GM12873 (cell line): ENCODE data around the gene CDK2.

Experiments
- TF ChIP-seq, protein P1 (sequence below): IDR thresholded peaks from 2 replicates; pipeline ENCODE4 v1.5.1; 2012; ENCODE audit warnings: low read depth, mild to moderate bottlenecking, moderate library complexity, low read length, control low read depth; ENCODE audit not compliant: insufficient read depth; ENCODE audit errors: missing control alignments

Gene CDK2

DNA sequence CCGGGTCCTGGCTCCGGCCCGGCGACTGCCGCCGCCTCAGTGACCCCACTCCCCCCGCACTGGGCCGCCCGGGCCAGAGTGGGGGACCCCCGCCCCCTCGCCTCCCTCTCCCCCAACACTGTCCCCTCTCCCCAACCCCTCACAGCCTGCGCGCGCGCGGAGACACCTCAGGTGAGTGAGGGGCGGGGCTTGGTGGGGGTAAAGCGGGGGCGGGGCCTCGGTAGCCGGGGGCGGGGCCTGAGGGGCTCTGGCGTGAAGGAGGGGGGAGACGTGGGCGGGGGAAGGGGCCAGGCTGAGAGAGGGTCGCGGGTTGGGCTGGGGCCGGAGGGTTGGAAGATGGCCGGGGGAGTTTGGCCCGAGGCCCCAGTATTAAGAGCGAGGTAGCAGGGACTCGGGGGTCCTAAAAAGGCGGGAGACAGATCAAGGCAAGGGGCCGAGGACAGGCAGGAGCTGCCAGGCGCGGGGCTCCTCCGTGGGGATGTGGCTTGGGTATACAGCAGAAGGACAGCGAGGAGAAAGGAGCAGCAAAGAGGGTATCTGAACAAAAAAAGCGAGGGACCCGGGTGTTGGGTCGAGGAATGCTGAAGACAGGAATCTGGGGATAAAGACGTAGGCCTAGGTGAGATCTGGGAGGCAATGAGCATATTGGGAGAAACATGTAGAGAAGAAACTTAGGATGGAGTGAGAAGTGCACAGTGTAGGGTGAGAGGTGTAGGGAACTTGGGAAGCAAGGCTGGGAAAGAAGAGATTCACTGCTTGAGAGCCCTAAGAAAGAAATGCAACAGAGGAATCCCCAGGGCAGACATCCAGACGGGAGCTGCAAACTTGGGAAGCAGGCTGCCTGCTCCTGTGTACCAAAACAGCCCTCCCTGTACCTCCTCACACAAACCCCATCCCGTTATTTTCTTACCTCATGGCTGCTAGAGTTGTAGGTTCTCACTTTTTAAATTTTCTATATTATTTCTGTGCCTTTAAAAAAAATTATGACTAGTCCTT, 41.2 kb downstream of the CDK2 start:
- TF ChIP-seq, protein P1, sequence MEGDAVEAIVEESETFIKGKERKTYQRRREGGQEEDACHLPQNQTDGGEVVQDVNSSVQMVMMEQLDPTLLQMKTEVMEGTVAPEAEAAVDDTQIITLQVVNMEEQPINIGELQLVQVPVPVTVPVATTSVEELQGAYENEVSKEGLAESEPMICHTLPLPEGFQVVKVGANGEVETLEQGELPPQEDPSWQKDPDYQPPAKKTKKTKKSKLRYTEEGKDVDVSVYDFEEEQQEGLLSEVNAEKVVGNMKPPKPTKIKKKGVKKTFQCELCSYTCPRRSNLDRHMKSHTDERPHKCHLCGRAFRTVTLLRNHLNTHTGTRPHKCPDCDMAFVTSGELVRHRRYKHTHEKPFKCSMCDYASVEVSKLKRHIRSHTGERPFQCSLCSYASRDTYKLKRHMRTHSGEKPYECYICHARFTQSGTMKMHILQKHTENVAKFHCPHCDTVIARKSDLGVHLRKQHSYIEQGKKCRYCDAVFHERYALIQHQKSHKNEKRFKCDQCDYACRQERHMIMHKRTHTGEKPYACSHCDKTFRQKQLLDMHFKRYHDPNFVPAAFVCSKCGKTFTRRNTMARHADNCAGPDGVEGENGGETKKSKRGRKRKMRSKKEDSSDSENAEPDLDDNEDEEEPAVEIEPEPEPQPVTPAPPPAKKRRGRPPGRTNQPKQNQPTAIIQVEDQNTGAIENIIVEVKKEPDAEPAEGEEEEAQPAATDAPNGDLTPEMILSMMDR: no peak

DNA sequence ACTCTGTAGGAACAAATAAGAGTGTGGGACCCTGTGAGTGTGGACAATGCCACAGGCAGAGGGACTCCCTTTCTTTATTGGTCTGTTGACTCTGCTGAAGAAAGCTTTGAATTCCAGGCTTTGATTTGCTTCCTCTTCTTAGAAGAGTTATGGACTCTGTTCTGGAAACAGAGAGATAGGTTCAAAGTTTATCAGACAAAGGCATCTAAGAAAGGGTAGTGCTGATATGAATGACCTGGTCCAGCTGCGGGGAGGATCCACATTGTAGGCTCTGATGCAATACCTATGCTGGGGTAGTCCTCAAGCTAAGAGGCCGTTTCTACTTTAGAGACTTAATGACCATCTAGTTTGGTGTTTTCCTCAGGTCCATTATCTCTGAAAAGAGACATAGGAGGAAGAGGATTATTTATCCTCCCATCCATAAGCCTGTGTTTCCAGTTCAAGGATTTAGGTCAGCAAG, 43.5 kb downstream of the CDK2 start:
- TF ChIP-seq, protein P1: no peak

DNA sequence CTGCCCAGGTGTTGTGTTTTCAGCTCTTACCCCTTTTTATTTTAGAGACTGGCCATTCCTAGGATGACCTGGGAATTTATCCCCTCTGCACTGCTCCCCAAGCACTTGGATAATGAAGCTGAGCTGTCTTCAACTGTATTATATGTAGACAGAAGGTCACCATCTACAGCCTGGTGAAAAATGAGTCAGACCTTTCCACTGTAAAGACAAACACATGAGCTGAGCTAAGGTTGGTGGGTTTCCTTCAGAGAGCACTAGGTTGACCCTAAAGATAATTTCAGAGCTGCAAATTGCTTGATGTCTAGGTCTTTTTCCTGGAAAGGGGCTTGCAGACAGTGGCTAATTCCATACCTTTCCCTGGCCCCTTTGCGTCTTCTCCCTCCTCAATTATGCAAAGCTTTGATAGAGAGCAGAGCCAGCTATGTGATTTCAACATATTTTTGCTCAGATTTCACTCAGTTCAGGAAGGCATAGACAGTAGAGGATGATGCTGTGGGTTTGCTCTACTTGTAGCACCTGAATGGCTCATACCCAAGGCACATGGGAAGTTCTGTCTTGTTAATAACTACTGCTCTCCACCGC, 45.0 kb downstream of the CDK2 start:
- TF ChIP-seq, protein P1: no peak

DNA sequence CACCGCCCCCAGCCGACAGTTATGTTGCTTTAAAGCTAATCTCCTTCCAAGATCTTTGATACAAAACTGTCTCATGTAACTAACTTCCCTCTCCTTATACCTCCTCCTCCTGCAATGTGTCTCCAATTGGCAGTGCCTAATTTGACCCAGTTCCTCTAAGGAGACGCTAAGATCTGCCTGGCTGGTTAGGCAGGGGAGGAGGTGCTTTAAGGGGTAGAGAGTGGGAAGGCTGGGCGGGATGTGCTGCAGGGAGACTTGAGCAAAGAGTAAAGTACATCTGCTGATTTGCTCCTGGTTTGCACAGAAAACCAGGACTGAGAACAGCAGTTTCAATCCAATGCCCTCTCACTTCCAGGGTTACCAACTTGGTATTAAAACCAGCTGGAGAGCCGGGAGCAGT, 46.9 kb downstream of the CDK2 start:
- TF ChIP-seq, protein P1: no peak

DNA sequence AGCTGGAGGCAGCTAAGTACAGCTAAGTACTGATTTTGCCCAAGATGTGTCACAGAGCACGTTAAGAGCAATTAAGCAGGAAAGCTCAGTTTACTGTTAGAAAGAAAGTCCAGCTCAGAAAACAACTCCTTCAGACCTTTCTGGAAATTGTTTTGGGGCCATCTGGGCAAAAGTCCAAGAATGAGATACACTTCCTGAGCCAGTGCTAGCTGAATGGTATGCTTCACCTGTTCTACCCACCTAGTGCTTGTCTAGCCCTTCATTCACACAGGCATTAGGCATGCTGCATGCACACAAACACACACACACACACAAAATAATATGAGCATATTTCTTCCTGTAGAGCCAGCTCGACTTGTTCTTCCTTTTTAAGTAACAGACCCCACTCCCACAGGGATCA, 47.6 kb downstream of the CDK2 start:
- TF ChIP-seq, protein P1: no peak

DNA sequence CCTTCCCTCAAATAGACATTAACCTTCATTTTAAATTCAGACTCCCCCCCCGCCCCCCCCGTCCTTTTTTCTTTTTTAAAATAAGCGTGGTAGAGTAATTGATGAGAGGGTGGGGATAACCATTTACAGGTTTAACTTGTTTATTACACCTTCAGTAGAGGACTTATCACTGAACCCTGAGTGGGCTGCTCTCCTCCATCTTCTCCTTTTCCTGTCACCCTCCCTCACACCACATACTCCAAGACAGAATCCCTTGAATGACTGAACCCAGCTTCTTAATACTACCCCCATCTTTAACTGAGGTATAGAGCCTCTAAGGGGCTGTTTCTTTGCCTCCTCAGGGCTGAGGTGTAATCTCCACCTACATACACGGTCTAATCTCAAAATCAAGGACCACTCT, 50.6 kb downstream of the CDK2 start:
- TF ChIP-seq, protein P1: no peak

DNA sequence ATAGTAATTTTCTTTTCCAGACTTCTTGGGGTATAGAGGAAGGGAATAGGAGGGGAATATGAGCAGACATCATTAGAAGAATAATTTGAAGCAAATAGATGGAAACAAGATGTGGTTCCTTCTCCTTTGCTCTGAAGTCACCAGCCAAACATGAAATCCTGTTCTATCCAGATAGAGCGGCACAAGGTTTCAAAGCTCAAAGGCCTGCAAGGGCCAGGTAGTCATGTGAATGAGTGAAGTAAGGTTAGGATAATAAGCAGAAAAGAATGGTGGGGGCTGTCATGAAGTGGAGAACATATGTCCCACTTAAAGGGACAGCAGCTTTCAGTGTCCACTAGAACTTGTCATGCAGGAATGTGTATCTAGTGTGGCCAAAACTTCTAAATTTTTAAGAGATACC, 51.7 kb downstream of the CDK2 start:
- TF ChIP-seq, protein P1: no peak
